ENCODE data around the gene SPIB. TPM values are rescaled to one million over a fixed set of nuclear protein-coding genes. Genes with fewer than 3 reads are reported as not detected.

Gene SPIB
- total RNA-seq, 1 experiment from 2014 or later, result 0.50 TPM

GRCh38 chr19:50432221-50433028 is 13.7 kb downstream of the SPIB start, which contains the start of gene MYBPC2:
TSS of gene MYBPC2 (plus strand) at chr19:50432892. CDS start at chr19:50432954, 62 bp downstream.
- TF ChIP-seq, protein P1, sequence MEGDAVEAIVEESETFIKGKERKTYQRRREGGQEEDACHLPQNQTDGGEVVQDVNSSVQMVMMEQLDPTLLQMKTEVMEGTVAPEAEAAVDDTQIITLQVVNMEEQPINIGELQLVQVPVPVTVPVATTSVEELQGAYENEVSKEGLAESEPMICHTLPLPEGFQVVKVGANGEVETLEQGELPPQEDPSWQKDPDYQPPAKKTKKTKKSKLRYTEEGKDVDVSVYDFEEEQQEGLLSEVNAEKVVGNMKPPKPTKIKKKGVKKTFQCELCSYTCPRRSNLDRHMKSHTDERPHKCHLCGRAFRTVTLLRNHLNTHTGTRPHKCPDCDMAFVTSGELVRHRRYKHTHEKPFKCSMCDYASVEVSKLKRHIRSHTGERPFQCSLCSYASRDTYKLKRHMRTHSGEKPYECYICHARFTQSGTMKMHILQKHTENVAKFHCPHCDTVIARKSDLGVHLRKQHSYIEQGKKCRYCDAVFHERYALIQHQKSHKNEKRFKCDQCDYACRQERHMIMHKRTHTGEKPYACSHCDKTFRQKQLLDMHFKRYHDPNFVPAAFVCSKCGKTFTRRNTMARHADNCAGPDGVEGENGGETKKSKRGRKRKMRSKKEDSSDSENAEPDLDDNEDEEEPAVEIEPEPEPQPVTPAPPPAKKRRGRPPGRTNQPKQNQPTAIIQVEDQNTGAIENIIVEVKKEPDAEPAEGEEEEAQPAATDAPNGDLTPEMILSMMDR (IDR thresholded peaks at IDR 0.05; ENCODE audit: insufficient read depth in 1 of 2, low read depth in 1 of 2, low read length in 1 of 2, severe bottlenecking in 1 of 2, unreplicated experiment in 1 of 2), result no peak
- peak within 1 kb of the TSS; percentile 94 for H3K4me3 Mint-ChIP-seq (ENCODE audit: unreplicated experiment)
- peaks cover 12% of the 10 kb centered on the region for H3K36me3 Mint-ChIP-seq (ENCODE audit: insufficient read depth, unreplicated experiment)
- TSS peak; percentile 47 for BruUV-seq (replicated peaks)
- peak in 1 of 2 experiments; percentile 34 for DNase-seq
- intact Hi-C loops (cut with micrococcal nuclease; ENCODE audit: unreplicated experiment), result no loop called here
- H3K9me3 Mint-ChIP-seq (ENCODE audit: unreplicated experiment), result no peaks in the 10 kb centered on the region
- Histone ChIP-seq H3K9me3 (no peaks in the 10 kb centered on the region), H3K36me3 (ENCODE audit: control insufficient read depth, insufficient read depth, low read length) (no peaks in the 10 kb centered on the region), H3K4me1 (peaks cover 11% of the 10 kb centered on the region), H3K4me3 (ENCODE audit: low read depth, low read length) (peak within 1 kb of the TSS; percentile 51), H3K27me3 (replicated peaks; ENCODE audit: control insufficient read depth, insufficient read depth, low read length) (no peaks in the 10 kb centered on the region)
- ChIA-PET POLR2A (no interaction called here), CTCF (interaction anchor here (0.8 to 1.4 kb wide), 2 partner anchors 28 to 30 kb away, joined by 3 read pairs; no protein-coding TSS in a partner anchor)
- H3K27ac Mint-ChIP-seq (ENCODE audit: unreplicated experiment), result peak within 1 kb of the TSS; percentile 74
- peaks cover 7% of the 10 kb centered on the region for H3K4me1 Mint-ChIP-seq (ENCODE audit: low read depth, unreplicated experiment)
- H3K27me3 Mint-ChIP-seq (ENCODE audit: insufficient read depth, unreplicated experiment), result peaks cover 12% of the 10 kb centered on the region

- Histone ChIP-seq H3K36me3 (ENCODE audit: control insufficient read depth, insufficient read depth, low read length) (no peaks in the 10 kb centered on the region), H3K9me3 (no peaks in the 10 kb centered on the region), H3K4me1 (peaks cover 11% of the 10 kb centered on the region), H3K4me3 (ENCODE audit: low read depth, low read length) (no peak overlapping the region), H3K27me3 (replicated peaks; ENCODE audit: control insufficient read depth, insufficient read depth, low read length) (no peaks in the 10 kb centered on the region; the same call in 1 of the 2 replicates)
- BruUV-seq (replicated peaks), result no TSS peak
- TF ChIP-seq, protein P1 (IDR thresholded peaks at IDR 0.05; ENCODE audit: insufficient read depth in 1 of 2, low read depth in 1 of 2, low read length in 1 of 2, severe bottlenecking in 1 of 2, unreplicated experiment in 1 of 2), result no peak
- peaks cover 17% of the 10 kb centered on the region for H3K27me3 Mint-ChIP-seq (ENCODE audit: insufficient read depth, unreplicated experiment)
- POLR2A ChIA-PET, result no interaction called here
- DNase-seq, result no peak
- H3K4me1 Mint-ChIP-seq (ENCODE audit: low read depth, unreplicated experiment), result peaks cover 7% of the 10 kb centered on the region
- CTCF ChIA-PET, result interaction anchor here (0.8 to 1.4 kb wide), 2 partner anchors 27 to 29 kb away, joined by 3 read pairs; no protein-coding TSS in a partner anchor
- peaks cover 12% of the 10 kb centered on the region for H3K36me3 Mint-ChIP-seq (ENCODE audit: insufficient read depth, unreplicated experiment)
- intact Hi-C loops (cut with micrococcal nuclease; ENCODE audit: unreplicated experiment), result no loop called here
- H3K27ac Mint-ChIP-seq (ENCODE audit: unreplicated experiment), result no peak overlapping the region
- H3K4me3 Mint-ChIP-seq (ENCODE audit: unreplicated experiment), result peak overlapping the region; percentile 94
- H3K9me3 Mint-ChIP-seq (ENCODE audit: unreplicated experiment), result no peaks in the 10 kb centered on the region
These were observed 14.8 kb downstream of the SPIB start for GRCh38 chr19:50433201-50434180.

DNA sequence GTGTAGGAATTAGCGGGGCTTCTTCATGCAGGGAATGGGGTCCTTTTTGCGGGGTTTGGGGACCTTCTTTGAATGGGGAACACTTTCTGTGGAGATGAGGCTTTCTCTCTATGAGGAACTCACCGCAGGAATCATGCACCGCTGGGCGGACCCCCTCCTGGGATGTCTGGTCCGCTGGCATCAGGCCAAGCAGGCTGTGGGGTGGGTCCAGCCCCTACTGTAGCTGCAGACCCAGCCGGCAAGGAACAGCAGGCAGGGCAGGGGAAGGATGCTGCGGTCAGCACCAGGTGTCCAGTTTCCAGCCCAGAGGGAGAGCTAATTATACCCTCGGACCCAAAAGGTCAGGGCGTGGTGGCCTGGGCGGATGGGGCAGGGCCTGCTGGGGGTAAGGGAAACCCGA is 15.8 kb downstream of the SPIB start:
- H3K36me3 Mint-ChIP-seq (ENCODE audit: insufficient read depth, unreplicated experiment), result peaks cover 10% of the 10 kb centered on the region
- BruUV-seq (replicated peaks), result no TSS peak
- no peaks in the 10 kb centered on the region for H3K9me3 ChIP-seq
- H3K4me3 ChIP-seq (ENCODE audit: low read depth, low read length), result no peak overlapping the region
- DNase-seq, result no peak
- H3K27me3 Mint-ChIP-seq (ENCODE audit: insufficient read depth, unreplicated experiment), result peaks cover 23% of the 10 kb centered on the region
- H3K4me1 ChIP-seq, result peaks cover 11% of the 10 kb centered on the region
- intact Hi-C loops (cut with micrococcal nuclease; ENCODE audit: unreplicated experiment), result no loop called here
- TF ChIP-seq, protein P1 (IDR thresholded peaks at IDR 0.05; ENCODE audit: insufficient read depth in 1 of 2, low read depth in 1 of 2, low read length in 1 of 2, severe bottlenecking in 1 of 2, unreplicated experiment in 1 of 2), result no peak
- POLR2A ChIA-PET, result no interaction called here
- H3K27me3 ChIP-seq (replicated peaks; ENCODE audit: control insufficient read depth, insufficient read depth, low read length), result no peaks in the 10 kb centered on the region; the same call in 1 of the 2 replicates
- CTCF ChIA-PET, result no interaction called here
- peaks cover 4% of the 10 kb centered on the region for H3K9me3 Mint-ChIP-seq (ENCODE audit: unreplicated experiment)
- peaks cover 7% of the 10 kb centered on the region for H3K4me1 Mint-ChIP-seq (ENCODE audit: low read depth, unreplicated experiment)
- no peak overlapping the region for H3K4me3 Mint-ChIP-seq (ENCODE audit: unreplicated experiment)
- no peaks in the 10 kb centered on the region for H3K36me3 ChIP-seq (ENCODE audit: control insufficient read depth, insufficient read depth, low read length)
- no peak overlapping the region for H3K27ac Mint-ChIP-seq (ENCODE audit: unreplicated experiment)
